HG03442 (cell line): ENCODE data around the gene COA3.
"Not testable (repeated sequence)": the region's sequence is repeated elsewhere in the genome, so short reads cannot be mapped to it uniquely, and the experiment has no call there.

Experiments
- ATAC-seq: cut with Tn5 transposase; IDR thresholded peaks from one replicate; pipeline ENCODE4 v1.9.1; 2021; ENCODE audit warnings: mild to moderate bottlenecking, moderate library complexity; ENCODE audit not compliant: unreplicated experiment

Gene COA3

GRCh38 chr17:42782166-42783061 lies 16.1 kb downstream of the COA3 start:
- ATAC-seq, result no peak

GRCh38 chr17:42781639-42782165 lies 16.8 kb downstream of the COA3 start:
- ATAC-seq, result no peak

GRCh38 chr17:42780851-42781638 lies 17.5 kb downstream of the COA3 start:
- no peak for ATAC-seq

GRCh38 chr17:42779936-42780850 lies 18.3 kb downstream of the COA3 start, which contains the start of gene WNK4:
TSS of gene WNK4 (plus strand) at chr17:42780610. CDS start at chr17:42780699, 89 bp downstream.
- no peak for ATAC-seq

- ATAC-seq, result no peak
These were observed 19.1 kb downstream of the COA3 start for GRCh38 chr17:42779304-42779935.

GRCh38 chr17:42778570-42778969 lies 19.9 kb downstream of the COA3 start:
- ATAC-seq, result no peak

GRCh38 chr17:42775534-42776098 lies 22.9 kb downstream of the COA3 start:
- no peak for ATAC-seq

GRCh38 chr17:42774066-42774745 lies 24.3 kb downstream of the COA3 start:
- ATAC-seq, result no peak

- ATAC-seq, result peak; percentile 58
These were observed 25.0 kb downstream of the COA3 start, which contains the start of gene VPS25 for GRCh38 chr17:42773290-42774035. TSS of gene VPS25 (plus strand) at chr17:42773449. CDS start at chr17:42773476, 27 bp downstream.

- ATAC-seq, result no peak
These were observed 25.6 kb downstream of the COA3 start for GRCh38 chr17:42772945-42773289.

GRCh38 chr17:42769964-42770363 lies 28.5 kb downstream of the COA3 start:
- ATAC-seq, result not testable (repeated sequence)

GRCh38 chr17:42768006-42768405 lies 30.5 kb downstream of the COA3 start:
- ATAC-seq, result not testable (repeated sequence)

GRCh38 chr17:42767512-42767911 lies 31.0 kb downstream of the COA3 start:
- no peak for ATAC-seq

- no peak for ATAC-seq
These were observed 32.4 kb downstream of the COA3 start for GRCh38 chr17:42766124-42766523.

GRCh38 chr17:42761638-42762037 lies 36.9 kb downstream of the COA3 start:
- ATAC-seq, result no peak

- ATAC-seq, result no peak
These were observed 37.6 kb downstream of the COA3 start, which contains the start of gene RAMP2 for GRCh38 chr17:42760652-42761581. TSS of gene RAMP2 (plus strand) at chr17:42761227. CDS start at chr17:42761262, 35 bp downstream.

- no peak for ATAC-seq
These were observed 38.4 kb downstream of the COA3 start for GRCh38 chr17:42759982-42760651.
